ENCODE measurements around the gene CRYBG3. TPM values are rescaled to one million over a fixed set of nuclear protein-coding genes. Genes with fewer than 3 reads are reported as not detected.

The CRYBG3 gene
- total RNA-seq, 2 experiments from 2014 or later: 2.2 to 2.4 TPM

GRCh38 chr3:97969541-97969940 is 147.7 kb downstream of the CRYBG3 start:
- H3K27me3 ChIP-seq (ENCODE audit: control insufficient read depth in 1 of 2, insufficient read depth in 2 of 2, low read length in 2 of 2): no peaks in the 10 kb centered on the region
- H3K36me3 ChIP-seq (ENCODE audit: insufficient read depth, low read length): peaks cover 31% of the 10 kb centered on the region
- H3K4me1 Mint-ChIP-seq (ENCODE audit: low read depth): peaks cover 88% of the 10 kb centered on the region
- no peak overlapping the region for H3K27ac Mint-ChIP-seq
- peaks cover 37% of the 10 kb centered on the region for H3K4me1 ChIP-seq (ENCODE audit: insufficient read depth, low read length)
- H3K27ac ChIP-seq (ENCODE audit: low read depth in 1 of 2, low read length in 2 of 2): no peak overlapping the region
- ATAC-seq (ENCODE audit: poor library complexity) (no peak), DNase-seq (no peak)
- intact Hi-C loops (cut with DNase I, micrococcal nuclease): no loop called here
- no peak for TF ChIP-seq CTCF (IDR thresholded peaks at IDR 0.05)
- H3K4me3 Mint-ChIP-seq: no peak overlapping the region
- CTCF ChIA-PET: no interaction called here
- POLR2A ChIA-PET: interaction anchor here (0.5 kb wide), 1 partner anchor 176 kb away, joined by 4 read pairs; no protein-coding TSS in a partner anchor
- peaks cover 41% of the 10 kb centered on the region for H3K36me3 Mint-ChIP-seq (ENCODE audit: low read depth)
- H3K4me3 ChIP-seq (ENCODE audit: low read length): no peak overlapping the region
- H3K9me3 ChIP-seq (ENCODE audit: control insufficient read depth in 1 of 2, insufficient read depth in 1 of 2, low read length in 2 of 2): no peaks in the 10 kb centered on the region
- H3K27me3 Mint-ChIP-seq: no peaks in the 10 kb centered on the region
- H3K9me3 Mint-ChIP-seq: no peaks in the 10 kb centered on the region

DNA sequence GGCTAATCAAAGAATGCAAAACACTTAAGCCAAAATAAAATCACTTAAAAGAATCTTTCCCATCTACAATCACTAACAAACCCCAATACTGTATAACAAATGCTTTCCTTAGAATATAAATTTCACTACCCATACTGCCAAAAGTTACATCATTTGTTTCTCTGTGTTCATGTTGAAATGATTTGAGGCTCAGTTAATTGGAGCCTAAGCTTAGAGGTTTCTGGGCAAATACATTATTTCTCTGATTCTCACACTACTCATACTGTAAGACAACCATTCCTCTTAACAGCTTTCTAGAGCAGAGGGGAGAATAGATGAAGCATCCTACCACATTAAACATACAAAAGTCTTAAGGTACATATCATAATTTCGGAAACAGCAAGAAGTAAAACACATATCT is 148.3 kb downstream of the CRYBG3 start:
- no peak overlapping the region for H3K27ac ChIP-seq (ENCODE audit: low read depth in 1 of 2, low read length in 2 of 2)
- H3K27me3 ChIP-seq (ENCODE audit: control insufficient read depth in 1 of 2, insufficient read depth in 2 of 2, low read length in 2 of 2): no peaks in the 10 kb centered on the region
- DNase-seq: no peak
- peaks cover 88% of the 10 kb centered on the region for H3K4me1 Mint-ChIP-seq (ENCODE audit: low read depth)
- peak overlapping the region; percentile 91 for H3K27ac Mint-ChIP-seq
- no peaks in the 10 kb centered on the region for H3K9me3 ChIP-seq (ENCODE audit: control insufficient read depth in 1 of 2, insufficient read depth in 1 of 2, low read length in 2 of 2)
- peaks cover 34% of the 10 kb centered on the region for H3K4me1 ChIP-seq (ENCODE audit: insufficient read depth, low read length)
- H3K4me3 ChIP-seq (ENCODE audit: low read length): no peak overlapping the region
- H3K27me3 Mint-ChIP-seq: no peaks in the 10 kb centered on the region
- H3K4me3 Mint-ChIP-seq: peak overlapping the region; percentile 91
- H3K9me3 Mint-ChIP-seq: no peaks in the 10 kb centered on the region
- TF ChIP-seq CTCF (IDR thresholded peaks at IDR 0.05): no peak
- peaks cover 26% of the 10 kb centered on the region for H3K36me3 ChIP-seq (ENCODE audit: insufficient read depth, low read length)
- POLR2A ChIA-PET: interaction anchor here (0.5 kb wide), 1 partner anchor 176 kb away, joined by 4 read pairs; no protein-coding TSS in a partner anchor
- no peak for ATAC-seq (ENCODE audit: poor library complexity)
- intact Hi-C loops (cut with DNase I, micrococcal nuclease): loop anchor here (5.0 to 10.0 kb wide), 6 partner anchors 55 to 925 kb away; partner anchors contain the start of genes CLDND1 (in 1 of the 2), CRYBG3 (in 1 of the 2) and GABRR3 (in 1 of the 2)
- H3K36me3 Mint-ChIP-seq (ENCODE audit: low read depth): peaks cover 35% of the 10 kb centered on the region
- CTCF ChIA-PET: no interaction called here

DNA sequence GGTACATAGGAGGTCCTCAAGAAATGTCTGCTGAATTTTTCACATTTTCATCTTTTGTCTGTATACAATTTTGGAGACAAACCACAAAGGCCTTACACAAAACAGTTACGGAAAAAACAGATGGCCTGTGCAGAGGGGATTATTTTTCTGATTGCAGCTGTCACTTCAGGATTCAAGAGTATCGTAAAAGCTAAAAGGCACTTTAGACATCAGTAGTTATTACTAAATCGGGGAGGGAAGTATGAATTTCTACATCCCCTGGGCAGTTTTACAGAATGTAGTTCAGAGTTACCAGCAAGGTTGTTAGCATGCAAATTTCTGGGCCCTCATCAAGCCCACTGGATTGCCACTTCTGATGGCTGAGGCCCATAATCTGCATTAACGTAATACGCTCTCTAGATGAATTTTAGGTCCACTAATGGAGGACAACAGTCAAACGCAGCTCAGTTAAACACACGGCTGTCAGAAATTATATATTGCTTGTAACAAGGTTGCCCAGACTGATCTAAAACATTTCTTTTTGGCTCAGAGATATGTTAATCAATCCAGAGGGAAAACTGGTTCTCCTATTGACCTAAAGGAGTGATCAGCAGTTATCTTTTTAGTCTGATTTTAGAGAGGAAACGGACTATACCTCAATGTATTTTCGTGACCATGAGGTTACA is 149.3 kb downstream of the CRYBG3 start:
- TF ChIP-seq CTCF (IDR thresholded peaks at IDR 0.05): no peak
- ChIA-PET POLR2A (interaction anchor here (0.7 to 2.0 kb wide), 9 partner anchors 13 to 153 kb away, joined by 3 to 20 read pairs (median 3); partner anchors contain the start of gene CRYBG3), CTCF (interaction anchor here (0.7 to 1.5 kb wide), 2 partner anchors 68 to 150 kb away, joined by 3 to 6 read pairs; partner anchors contain the start of gene CRYBG3)
- DNase-seq (no peak), ATAC-seq (ENCODE audit: poor library complexity) (no peak)
- H3K27ac ChIP-seq (ENCODE audit: low read depth in 1 of 2, low read length in 2 of 2): peak overlapping the region in 1 of 2 donors; percentile 37
- H3K4me1 ChIP-seq (ENCODE audit: insufficient read depth, low read length): peaks cover 34% of the 10 kb centered on the region
- H3K27me3 ChIP-seq (ENCODE audit: control insufficient read depth in 1 of 2, insufficient read depth in 2 of 2, low read length in 2 of 2): no peaks in the 10 kb centered on the region
- H3K9me3 Mint-ChIP-seq: no peaks in the 10 kb centered on the region
- H3K4me3 ChIP-seq (ENCODE audit: low read length): peak overlapping the region; percentile 63
- H3K36me3 Mint-ChIP-seq (ENCODE audit: low read depth): peaks cover 28% of the 10 kb centered on the region
- H3K36me3 ChIP-seq (ENCODE audit: insufficient read depth, low read length): peaks cover 17% of the 10 kb centered on the region
- H3K4me1 Mint-ChIP-seq (ENCODE audit: low read depth): peaks cover 80% of the 10 kb centered on the region
- intact Hi-C loops (cut with DNase I, micrococcal nuclease): loop anchor here (5.0 to 10.0 kb wide), 6 partner anchors 56 to 924 kb away; partner anchors contain the start of genes CLDND1 (in 1 of the 2), CRYBG3 (in 1 of the 2) and GABRR3 (in 1 of the 2)
- no peaks in the 10 kb centered on the region for H3K9me3 ChIP-seq (ENCODE audit: control insufficient read depth in 1 of 2, insufficient read depth in 1 of 2, low read length in 2 of 2)
- H3K4me3 Mint-ChIP-seq: peak overlapping the region; percentile 91
- peak overlapping the region; percentile 91 for H3K27ac Mint-ChIP-seq
- H3K27me3 Mint-ChIP-seq: no peaks in the 10 kb centered on the region
